H1 (cell line): ENCODE results near the gene FAM177A1.
"Not testable (repeated sequence)": the region's sequence is repeated elsewhere in the genome, so short reads cannot be mapped to it uniquely, and the experiment has no call there.

ENCODE experiments used
- EZH2 ChIP-seq: fragments of 200-600 bp; sonication (generic); IDR thresholded peaks from 2 replicates; pipeline ENCODE4 v1.7.1; 2012; ENCODE audit warnings: low read depth, mild to moderate bottlenecking, moderate library complexity, low read length, inconsistent platforms; ENCODE audit not compliant: severe bottlenecking
- PHF8 ChIP-seq: fragments of 200-600 bp; sonication (generic); conservative IDR thresholded peaks from 2 replicates; pipeline ENCODE4 v1.7.1; 2012; ENCODE audit warnings: low read depth, mild to moderate bottlenecking, inconsistent platforms, low read length, moderate library complexity
- POLR2AphosphoS5 ChIP-seq: IDR thresholded peaks from 2 replicates; pipeline ENCODE4 v1.6.1; 2011; ENCODE audit warnings: low read depth, low read length
- SIN3A ChIP-seq, 2 experiments: IDR thresholded peaks in 1 of 2; conservative IDR thresholded peaks in 1 of 2; 2 replicates each; pipeline ENCODE4 v1.6.1; 2011 to 2012; ENCODE audit warnings: low read length in 2 of 2, improper control_type of control experiment in 1 of 2, low read depth in 1 of 2, mild to moderate bottlenecking in 1 of 2
- TF ChIP-seq, protein P1 (sequence below): IDR thresholded peaks from 2 replicates; pipeline ENCODE4 v1.6.1; 2012; ENCODE audit warnings: low read length, inconsistent platforms
- TF ChIP-seq, protein P2 (sequence below): IDR thresholded peaks from 2 replicates; pipeline ENCODE4 v1.6.1; 2011; ENCODE audit warnings: low read depth, mild to moderate bottlenecking, low read length; ENCODE audit not compliant: insufficient read depth
- TF ChIP-seq, protein P3 (sequence below), 3 experiments: IDR thresholded peaks; 1 replicate in 2 of 3; 2 replicates in 1 of 3; pipeline versions ENCODE4 v1.5.1 to v1.6.1; 2011; ENCODE audit warnings: low read length in 3 of 3, mild to moderate bottlenecking in 3 of 3, inconsistent platforms in 2 of 3, low read depth in 1 of 3, moderate library complexity in 1 of 3; ENCODE audit not compliant: insufficient read depth in 1 of 3; ENCODE audit errors: control extremely low read depth in 1 of 3

DNA sequence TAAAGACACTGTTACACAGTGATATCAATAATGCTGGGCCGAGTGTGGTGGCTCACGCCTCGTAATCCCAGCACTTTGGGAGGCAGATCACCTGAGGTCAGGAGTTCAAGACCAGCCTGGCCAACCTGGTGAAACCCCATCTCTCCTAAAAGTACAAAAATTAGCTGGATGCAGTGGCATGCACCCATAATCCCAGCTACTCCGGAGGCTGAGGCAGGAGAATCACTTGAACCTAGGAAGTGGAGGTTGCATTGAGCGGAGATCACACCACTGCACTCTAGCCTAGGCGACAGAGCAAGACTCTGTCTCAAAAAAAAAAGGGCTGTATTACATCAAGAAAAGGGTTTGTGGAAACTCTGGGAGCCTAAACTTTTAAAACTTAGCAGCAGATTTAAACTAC is 48.6 kb downstream of the FAM177A1 start:
- not testable (repeated sequence) for TF ChIP-seq PHF8; EZH2; SIN3A (conservative IDR thresholded peaks at IDR 0.05 in 1 of 2, IDR thresholded peaks at IDR 0.05 in 1 of 2; ENCODE audit: low read depth in 1 of 2, low read length in 2 of 2); POLR2AphosphoS5
- TF ChIP-seq, protein P1, sequence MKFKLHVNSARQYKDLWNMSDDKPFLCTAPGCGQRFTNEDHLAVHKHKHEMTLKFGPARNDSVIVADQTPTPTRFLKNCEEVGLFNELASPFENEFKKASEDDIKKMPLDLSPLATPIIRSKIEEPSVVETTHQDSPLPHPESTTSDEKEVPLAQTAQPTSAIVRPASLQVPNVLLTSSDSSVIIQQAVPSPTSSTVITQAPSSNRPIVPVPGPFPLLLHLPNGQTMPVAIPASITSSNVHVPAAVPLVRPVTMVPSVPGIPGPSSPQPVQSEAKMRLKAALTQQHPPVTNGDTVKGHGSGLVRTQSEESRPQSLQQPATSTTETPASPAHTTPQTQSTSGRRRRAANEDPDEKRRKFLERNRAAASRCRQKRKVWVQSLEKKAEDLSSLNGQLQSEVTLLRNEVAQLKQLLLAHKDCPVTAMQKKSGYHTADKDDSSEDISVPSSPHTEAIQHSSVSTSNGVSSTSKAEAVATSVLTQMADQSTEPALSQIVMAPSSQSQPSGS = not testable (repeated sequence)
- TF ChIP-seq, protein P2, sequence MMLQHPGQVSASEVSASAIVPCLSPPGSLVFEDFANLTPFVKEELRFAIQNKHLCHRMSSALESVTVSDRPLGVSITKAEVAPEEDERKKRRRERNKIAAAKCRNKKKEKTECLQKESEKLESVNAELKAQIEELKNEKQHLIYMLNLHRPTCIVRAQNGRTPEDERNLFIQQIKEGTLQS = not testable (repeated sequence)
- TF ChIP-seq, protein P3, sequence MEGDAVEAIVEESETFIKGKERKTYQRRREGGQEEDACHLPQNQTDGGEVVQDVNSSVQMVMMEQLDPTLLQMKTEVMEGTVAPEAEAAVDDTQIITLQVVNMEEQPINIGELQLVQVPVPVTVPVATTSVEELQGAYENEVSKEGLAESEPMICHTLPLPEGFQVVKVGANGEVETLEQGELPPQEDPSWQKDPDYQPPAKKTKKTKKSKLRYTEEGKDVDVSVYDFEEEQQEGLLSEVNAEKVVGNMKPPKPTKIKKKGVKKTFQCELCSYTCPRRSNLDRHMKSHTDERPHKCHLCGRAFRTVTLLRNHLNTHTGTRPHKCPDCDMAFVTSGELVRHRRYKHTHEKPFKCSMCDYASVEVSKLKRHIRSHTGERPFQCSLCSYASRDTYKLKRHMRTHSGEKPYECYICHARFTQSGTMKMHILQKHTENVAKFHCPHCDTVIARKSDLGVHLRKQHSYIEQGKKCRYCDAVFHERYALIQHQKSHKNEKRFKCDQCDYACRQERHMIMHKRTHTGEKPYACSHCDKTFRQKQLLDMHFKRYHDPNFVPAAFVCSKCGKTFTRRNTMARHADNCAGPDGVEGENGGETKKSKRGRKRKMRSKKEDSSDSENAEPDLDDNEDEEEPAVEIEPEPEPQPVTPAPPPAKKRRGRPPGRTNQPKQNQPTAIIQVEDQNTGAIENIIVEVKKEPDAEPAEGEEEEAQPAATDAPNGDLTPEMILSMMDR (IDR thresholded peaks at IDR 0.05; ENCODE audit: control extremely low read depth in 1 of 3, insufficient read depth in 1 of 3, low read depth in 1 of 3, low read length in 3 of 3) = not testable (repeated sequence)
